MM.1S (cell line): ENCODE results near the gene IL12A.

ENCODE experiments used
- EZH2 ChIP-seq: fragments of 300-600 bp; sonication (generic); optimal IDR thresholded peaks from 2 replicates; pipeline ENCODE3; 2017; ENCODE audit warnings: low read depth, mild to moderate bottlenecking, antibody characterized with exemption, low read length, mixed read lengths
- TF ChIP-seq, protein P1 (sequence below): fragments of 300-600 bp; sonication (generic); IDR thresholded peaks from 2 replicates; pipeline ENCODE4 v1.5.1; 2016; ENCODE audit warnings: antibody characterized with exemption, low read length, mixed read lengths

DNA sequence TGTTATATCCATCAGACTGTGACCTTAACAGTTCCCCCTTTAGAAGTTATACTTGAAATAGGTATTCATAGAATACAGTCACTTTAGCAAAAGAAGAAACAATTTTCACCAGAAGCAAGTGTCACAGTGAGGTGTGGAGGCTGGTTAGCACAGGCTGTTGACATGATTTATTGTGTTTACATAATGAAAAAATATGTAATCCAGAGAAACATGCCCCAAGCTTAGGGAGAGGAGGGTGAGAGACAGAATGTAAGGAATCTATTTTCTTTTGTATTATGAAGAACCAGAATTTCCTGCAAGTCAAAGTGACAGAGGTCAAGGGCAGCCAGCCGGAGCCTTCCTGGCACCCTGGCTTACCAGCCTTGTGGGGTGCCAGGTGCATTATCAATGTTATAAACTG, 4.0 kb downstream of the IL12A start:
- TF ChIP-seq, protein P1, sequence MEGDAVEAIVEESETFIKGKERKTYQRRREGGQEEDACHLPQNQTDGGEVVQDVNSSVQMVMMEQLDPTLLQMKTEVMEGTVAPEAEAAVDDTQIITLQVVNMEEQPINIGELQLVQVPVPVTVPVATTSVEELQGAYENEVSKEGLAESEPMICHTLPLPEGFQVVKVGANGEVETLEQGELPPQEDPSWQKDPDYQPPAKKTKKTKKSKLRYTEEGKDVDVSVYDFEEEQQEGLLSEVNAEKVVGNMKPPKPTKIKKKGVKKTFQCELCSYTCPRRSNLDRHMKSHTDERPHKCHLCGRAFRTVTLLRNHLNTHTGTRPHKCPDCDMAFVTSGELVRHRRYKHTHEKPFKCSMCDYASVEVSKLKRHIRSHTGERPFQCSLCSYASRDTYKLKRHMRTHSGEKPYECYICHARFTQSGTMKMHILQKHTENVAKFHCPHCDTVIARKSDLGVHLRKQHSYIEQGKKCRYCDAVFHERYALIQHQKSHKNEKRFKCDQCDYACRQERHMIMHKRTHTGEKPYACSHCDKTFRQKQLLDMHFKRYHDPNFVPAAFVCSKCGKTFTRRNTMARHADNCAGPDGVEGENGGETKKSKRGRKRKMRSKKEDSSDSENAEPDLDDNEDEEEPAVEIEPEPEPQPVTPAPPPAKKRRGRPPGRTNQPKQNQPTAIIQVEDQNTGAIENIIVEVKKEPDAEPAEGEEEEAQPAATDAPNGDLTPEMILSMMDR: no peak
- no peak for TF ChIP-seq EZH2
